ENCODE results near the gene PARP14.

GRCh38 chr3:122679085-122679881 is 1.4 kb upstream of the PARP14 start:
- TF ChIP-seq CTCF (IDR thresholded peaks at IDR 0.05; ENCODE audit: low read length) (peak; percentile 80), EZH2 (optimal IDR thresholded peaks at IDR 0.05; ENCODE audit: low read depth, low read length) (no peak)
